K562 (cell line): ENCODE measurements around the gene MYO16. TPM values are rescaled to one million over a fixed set of nuclear protein-coding genes. Genes with fewer than 3 reads are reported as not detected.
A peak's percentile ranks its signal among the peaks of the same experiment; 100 is the strongest.

Source experiments
- ATAC-seq: fragments of 200-7000 bp; cut with Tn5 transposase; 3 replicates; pipeline ENCODE4 v1.9.1; 2020; ENCODE audit warnings: moderate library complexity
- BruUV-seq: library from RNA; stranded (reverse); fragments of 400-500 nt; replicated peaks from 2 replicates; lab custom pipeline; 2021; lab: Mats Ljungman, UMichigan
- CTCF ChIA-PET: fragments of 300-600 bp; formaldehyde crosslinking; extraction: SDS; loops from one replicate; lab custom pipeline; 2021; ENCODE audit warnings: low intra/inter-chr PET ratio; lab: Yijun Ruan, JAX
- POLR2A ChIA-PET: fragments of 300-600, 350-650 bp; sonication (Branson Sonifier 250); formaldehyde crosslinking; extraction: SDS; loops from one replicate; lab custom pipeline; 2021; ENCODE audit warnings: antibody characterized with exemption, inconsistent platforms; lab: Yijun Ruan, JAX
- DNase-seq, 4 experiments: peaks; one replicate each; pipeline versions ENCODE4 v3.0.0 to v3.0.0-alpha.2; 2011 to 2018; ENCODE audit warnings: low spot score in 3 of 4, mixed read lengths in 3 of 4; ENCODE audit errors: extremely low read depth in 1 of 4
- FAIRE-seq: peaks from 2 replicates; lab custom pipeline; 2011; peaks lifted over from hg19 to GRCh38; lab: Jason Lieb, UNC
- H2AFZ ChIP-seq: 2 replicates; pipeline ENCODE4 v1.6.0; 2011; ENCODE audit warnings: low read depth, low read length, control low read depth, inconsistent platforms
- H3K27ac ChIP-seq: fragments of 200-600 bp; 3 replicates; pipeline ENCODE4 v1.8.0; 2011; ENCODE audit warnings: low read depth, mild to moderate bottlenecking, control low read depth, inconsistent platforms, low read length, moderate library complexity, mixed read lengths; ENCODE audit errors: extremely low read depth
- H3K27me3 ChIP-seq, 2 experiments: fragments of 300-600 bp in 1 of 2; 2 replicates in 1 of 2; 3 replicates in 1 of 2; pipeline versions ENCODE4 v1.6.0 to v1.8.0; 2011; ENCODE audit warnings: inconsistent platforms in 2 of 2, low read length in 2 of 2, mild to moderate bottlenecking in 1 of 2, mixed read lengths in 1 of 2, moderate library complexity in 1 of 2; ENCODE audit not compliant: control insufficient read depth in 2 of 2, insufficient read depth in 2 of 2
- H3K36me3 ChIP-seq: fragments of 300-600 bp; 3 replicates; pipeline ENCODE4 v1.8.0; 2011; ENCODE audit warnings: mild to moderate bottlenecking, low read length, inconsistent platforms; ENCODE audit not compliant: control insufficient read depth, insufficient read depth
- H3K4me1 ChIP-seq, 2 experiments: fragments of 200-600 bp in 1 of 2; replicated peaks in 1 of 2; 2 replicates in 1 of 2; 3 replicates in 1 of 2; pipeline versions ENCODE4 v1.5.1 to v1.8.0; 2011; ENCODE audit warnings: inconsistent platforms in 2 of 2, low read length in 2 of 2, mild to moderate bottlenecking in 1 of 2, mixed read lengths in 1 of 2, moderate library complexity in 1 of 2; ENCODE audit not compliant: control insufficient read depth in 2 of 2, insufficient read depth in 2 of 2
- H3K4me2 ChIP-seq: 2 replicates; pipeline ENCODE4 v1.6.1; 2011; ENCODE audit warnings: low read length, control low read depth, inconsistent platforms, mixed read lengths; ENCODE audit not compliant: insufficient read depth
- H3K4me3 ChIP-seq: fragments of 200-600 bp; sonication (generic), shearing (Covaris generic); 2 replicates; pipeline ENCODE4 v1.5.1; 2016; ENCODE audit warnings: control low read depth, inconsistent platforms
- H3K79me2 ChIP-seq: fragments of 200-600 bp; 3 replicates; pipeline ENCODE4 v1.8.0; 2011; ENCODE audit warnings: low read length, inconsistent platforms; ENCODE audit not compliant: control insufficient read depth, insufficient read depth
- H3K9ac ChIP-seq, 2 experiments: 2 replicates each; pipeline versions ENCODE4 v1.6.0 to v1.6.1; 2011; ENCODE audit warnings: low read depth in 2 of 2, low read length in 2 of 2, control low read depth in 1 of 2, inconsistent platforms in 1 of 2, mild to moderate bottlenecking in 1 of 2, mixed read lengths in 1 of 2; ENCODE audit not compliant: insufficient read depth in 1 of 2
- H3K9me1 ChIP-seq: one replicate; pipeline ENCODE4 v1.6.0; 2011; ENCODE audit warnings: inconsistent platforms, mild to moderate bottlenecking, low read length, moderate library complexity; ENCODE audit not compliant: control insufficient read depth, insufficient read depth
- H3K9me3 ChIP-seq: replicated peaks from 2 replicates; pipeline ENCODE4 v1.5.1; 2011; ENCODE audit warnings: low read depth, low read length, inconsistent platforms; ENCODE audit not compliant: control insufficient read depth, insufficient read depth
- H4K20me1 ChIP-seq: replicated peaks from 2 replicates; pipeline ENCODE4 v1.6.1; 2011; ENCODE audit warnings: low read length, inconsistent platforms, mixed read lengths; ENCODE audit not compliant: control insufficient read depth, insufficient read depth
- ARID1B ChIP-seq: fragments of 450-650 bp; IDR thresholded peaks from 2 replicates; pipeline ENCODE4 v1.6.1; 2016; ENCODE audit warnings: antibody characterized with exemption, mild to moderate bottlenecking, inconsistent platforms
- BRCA1 ChIP-seq, 2 experiments: fragments of 450-650 bp in 1 of 2; sonication (generic) in 1 of 2; formaldehyde crosslinking in 1 of 2; IDR thresholded peaks; 2 replicates each; pipeline versions ENCODE4 v1.5.0 to v1.6.1; 2017 to 2020; ENCODE audit warnings: mild to moderate bottlenecking in 1 of 2, missing genetic modification reagents in 1 of 2
- C11orf30 ChIP-seq: fragments of 450-650 bp; IDR thresholded peaks from 2 replicates; pipeline ENCODE4 v1.6.1; 2016; ENCODE audit warnings: low read depth, mild to moderate bottlenecking
- CBFA2T2 ChIP-seq: fragments of 450-650 bp; conservative IDR thresholded peaks from 2 replicates; pipeline ENCODE4 v1.6.1; 2017; ENCODE audit warnings: mild to moderate bottlenecking
- CBFA2T3 ChIP-seq: fragments of 450-650 bp; IDR thresholded peaks from 2 replicates; pipeline ENCODE4 v1.6.1; 2017
- HOXB6 ChIP-seq: fragments of 250-450 bp; sonication (Bioruptor Pico); IDR thresholded peaks from 2 replicates; pipeline ENCODE4 v1.5.1; 2022; ENCODE audit warnings: mild to moderate bottlenecking, borderline replicate concordance
- MAFF ChIP-seq: IDR thresholded peaks from 2 replicates; pipeline ENCODE4 v1.6.1; 2012; ENCODE audit warnings: low read length, improper control_type of control experiment
- MAFG ChIP-seq: fragments of 450-650 bp; conservative IDR thresholded peaks from 2 replicates; pipeline ENCODE4 v1.6.1; 2016; ENCODE audit warnings: missing genetic modification characterization, missing compliant biosample characterization
- MAFK ChIP-seq: IDR thresholded peaks from 2 replicates; pipeline ENCODE4 v1.6.1; 2011; ENCODE audit warnings: low read length, improper control_type of control experiment
- NCOR1 ChIP-seq: fragments of 450-650 bp; IDR thresholded peaks from 2 replicates; pipeline ENCODE4 v1.6.1; 2016; ENCODE audit warnings: mild to moderate bottlenecking, moderate library complexity
- NFE2 ChIP-seq: IDR thresholded peaks from 2 replicates; pipeline ENCODE4 v1.6.1; 2014; ENCODE audit warnings: antibody characterized with exemption, low read depth
- POLR2AphosphoS5 ChIP-seq: IDR thresholded peaks from 2 replicates; pipeline ENCODE4 v1.6.1; 2011; ENCODE audit warnings: mild to moderate bottlenecking, low read depth, low read length, moderate library complexity; ENCODE audit not compliant: control insufficient read depth, insufficient read depth
- RCOR1 ChIP-seq, 2 experiments: IDR thresholded peaks; 2 replicates each; pipeline ENCODE4 v1.6.1; 2012; ENCODE audit warnings: low read depth in 2 of 2, low read length in 2 of 2, borderline replicate concordance in 1 of 2, improper control_type of control experiment in 1 of 2
- SRSF1 ChIP-seq: fragments of 200-400 bp; formaldehyde crosslinking; IDR thresholded peaks from 2 replicates; pipeline ENCODE4 v1.6.1; 2017; ENCODE audit warnings: mild to moderate bottlenecking, low read depth, low read length, moderate library complexity
- STAT5A ChIP-seq: IDR thresholded peaks from 2 replicates; pipeline ENCODE4 v1.6.1; 2012; ENCODE audit warnings: low read length, inconsistent platforms, borderline replicate concordance
- TAL1 ChIP-seq: fragments of 450-650 bp; IDR thresholded peaks from 2 replicates; pipeline ENCODE4 v1.6.1; 2016; ENCODE audit warnings: mild to moderate bottlenecking
- TCF3 ChIP-seq: sonication (generic); formaldehyde crosslinking; IDR thresholded peaks from 2 replicates; pipeline ENCODE4 v1.4.0; 2020; ENCODE audit warnings: mild to moderate bottlenecking, missing genetic modification reagents
- TEAD4 ChIP-seq, 2 experiments: sonication (generic) in 1 of 2; formaldehyde crosslinking in 1 of 2; IDR thresholded peaks; 2 replicates each; pipeline versions ENCODE4 v1.6.1 to v1.8.0; 2012 to 2022; ENCODE audit warnings: borderline replicate concordance in 1 of 2, inconsistent platforms in 1 of 2, low read length in 1 of 2, mild to moderate bottlenecking in 1 of 2, missing genetic modification reagents in 1 of 2
- ZBTB49 ChIP-seq: sonication (generic); formaldehyde crosslinking; IDR thresholded peaks from 2 replicates; pipeline ENCODE4 v1.8.0; 2022; ENCODE audit warnings: missing genetic modification reagents, mild to moderate bottlenecking, borderline replicate concordance
- ZNF121 ChIP-seq: sonication (generic); formaldehyde crosslinking; conservative IDR thresholded peaks from 2 replicates; pipeline ENCODE4 v1.8.0; 2022; ENCODE audit warnings: missing genetic modification reagents
- ZNF316 ChIP-seq: fragments of 450-650 bp; IDR thresholded peaks from 2 replicates; pipeline ENCODE4 v1.6.1; 2016
- ZNF644 ChIP-seq: fragments of 200-800 bp; sonication (Bioruptor generic); IDR thresholded peaks from 2 replicates; pipeline ENCODE4 v1.6.1; 2016; ENCODE audit warnings: low read depth, missing genetic modification characterization, missing compliant biosample characterization
- WGBS: fragments of 100-300 bp; shearing (Covaris generic); methylation state at CpG from one replicate; pipeline ENCODE4 v1.1.6; 2016; ENCODE audit warnings: low coverage, mixed read lengths; ENCODE audit not compliant: insufficient coverage; ENCODE audit errors: missing lambda C conversion rate; 5-methylcytosine and 5-hydroxymethylcytosine counted together
- in situ Hi-C: fragments of 300-500 bp; cut with MboI; formaldehyde crosslinking; loops from 4 replicates; pipeline ENCODE4 v1.15.0; 2018; ENCODE audit warnings: inconsistent platforms, mixed read lengths
- intact Hi-C: fragments of 100-400 bp; cut with micrococcal nuclease; formaldehyde crosslinking; loops from 2 replicates; pipeline ENCODE4 v1.14.2; 2022
- polyA plus RNA-seq, 8 experiments: library from polyadenylated mRNA; depleted of rRNA in 4 of 8; stranded (reverse) in 5 of 8; unstranded in 3 of 8; fragments of >200 nt; fragmentation: Nextera tagmentation in 2 of 8; fragmentation: Illumina TruSeq in 1 of 8; extraction: Ambion mirVana in 2 of 8; extraction: Trizol in 1 of 8; gene quantifications; 2 replicates each; pipeline versions ENCODE4 v1.2.1 to v1.2.3, GENCODE V29; 2011 to 2014; ENCODE audit warnings: inconsistent platforms in 1 of 8, missing spikeins in 1 of 8
- total RNA-seq, 7 experiments: library from RNA; depleted of rRNA in 6 of 7; stranded (reverse); fragments of >200 nt in 6 of 7; fragmentation: Illumina TruSeq in 2 of 7; extraction: Trizol in 2 of 7; gene quantifications; 2 replicates each; pipeline versions ENCODE4 v1.2.1 to v1.2.3, GENCODE V29; 2011 to 2021; ENCODE audit warnings: low replicate concordance in 1 of 7

The MYO16 gene
- total and polyA plus RNA-seq, 9 of the 15 experiments (the other 6 are each of a cell fraction or from before 2014, with no cell fraction given), result 4.3 to 45.7 (median 12.1) TPM

- no peak overlapping the region for H2AFZ ChIP-seq
- H3K4me2 ChIP-seq, result peak overlapping the region; percentile 11; the same call in 1 of the 2 replicates
- BruUV-seq, result no TSS peak
- H3K4me3 ChIP-seq, result no peak overlapping the region
- no peaks in the 10 kb centered on the region for H3K9me3 ChIP-seq
- ChIA-PET CTCF (no interaction called here), POLR2A (no interaction called here)
- H3K27me3 ChIP-seq, result no peaks in the 10 kb centered on the region
- WGBS, result 4% methylated on average over 7 of the region's 9 CpGs
- ATAC-seq, result no peak
- no peaks in the 10 kb centered on the region; a peak in 1 of 5 replicates for H3K4me1 ChIP-seq
- H3K27ac ChIP-seq, result no peak overlapping the region
- intact Hi-C loops, result no loop called here
- no peaks in the 10 kb centered on the region for H3K79me2 ChIP-seq
- no peaks in the 10 kb centered on the region for H3K9me1 ChIP-seq
- no peak overlapping the region for H3K9ac ChIP-seq
- DNase-seq, result peak in 2 of 4 experiments; percentile 4 to 31
- H4K20me1 ChIP-seq, result no peaks in the 10 kb centered on the region
- H3K36me3 ChIP-seq, result no peaks in the 10 kb centered on the region
- no peak for FAIRE-seq
- in situ Hi-C loops, result no loop called here
- TF ChIP-seq SRSF1 (no peak), MAFF (peak; percentile 52; the same call in 1 of the 2 replicates), NFE2 (peak; percentile 59), RCOR1 (IDR thresholded peaks at IDR 0.05; ENCODE audit: borderline replicate concordance in 1 of 2, low read depth in 2 of 2, low read length in 2 of 2) (no peak), ZBTB49 (CRISPR knock-in tag) (no peak), ZNF121 (CRISPR knock-in tag) (no peak), C11orf30 (peak; percentile 67), STAT5A (peak; percentile 26; the same call in 1 of the 2 replicates), MAFK (peak; percentile 16; the same call in 1 of the 2 replicates), TAL1 (peak; percentile 69; the same call in 1 of the 2 replicates), CBFA2T3 (peak; percentile 73), MAFG (tag) (peak; percentile 89), ZNF316 (peak; percentile 88), HOXB6 (CRISPR knock-in tag) (no peak), ARID1B (peak; percentile 68), POLR2AphosphoS5 (peak; percentile 25; the same call in 1 of the 2 replicates), ZNF644 (tag) (no peak), BRCA1 (IDR thresholded peaks at IDR 0.05) (no peak), BRCA1 (CRISPR knock-in tag; IDR thresholded peaks at IDR 0.05) (no peak), TEAD4 (IDR thresholded peaks at IDR 0.05; ENCODE audit: low read length) (peak; percentile 72), TEAD4 (CRISPR knock-in tag; IDR thresholded peaks at IDR 0.05; ENCODE audit: borderline replicate concordance) (no peak), NCOR1 (peak; percentile 55; the same call in 1 of the 2 replicates), CBFA2T2 (peak; percentile 58), TCF3 (CRISPR knock-in tag) (peak; percentile 21; the same call in 1 of the 2 replicates)
These were observed 614.0 kb downstream of the MYO16 start for GRCh38 chr13:109243311-109243951.
